Endothelial cell (in vitro differentiated cells): ENCODE data around the gene DOCK4. TPM values are rescaled to one million over a fixed set of nuclear protein-coding genes. Genes with fewer than 3 reads are reported as not detected.

Experiments used
- DNase-seq: peaks from one replicate; pipeline ENCODE4 v3.0.0; 2021; ENCODE audit warnings: low spot score
- H3K27ac Mint-ChIP-seq: one replicate; pipeline ENCODE4 v1.8.0; 2021; ENCODE audit warnings: mixed read lengths, inconsistent platforms; ENCODE audit not compliant: unreplicated experiment
- H3K27me3 Mint-ChIP-seq: one replicate; pipeline ENCODE4 v1.8.0; 2021; ENCODE audit warnings: mild to moderate bottlenecking, moderate library complexity, mixed read lengths, inconsistent platforms; ENCODE audit not compliant: unreplicated experiment
- H3K36me3 Mint-ChIP-seq: one replicate; pipeline ENCODE4 v1.8.0; 2021; ENCODE audit warnings: mild to moderate bottlenecking, low read depth, mixed read lengths, inconsistent platforms; ENCODE audit not compliant: unreplicated experiment
- H3K4me1 Mint-ChIP-seq: one replicate; pipeline ENCODE4 v1.8.0; 2021; ENCODE audit warnings: mild to moderate bottlenecking, mixed read lengths, inconsistent platforms; ENCODE audit not compliant: unreplicated experiment
- H3K4me3 Mint-ChIP-seq: one replicate; pipeline ENCODE4 v1.8.0; 2021; ENCODE audit warnings: mild to moderate bottlenecking, mixed read lengths, inconsistent platforms; ENCODE audit not compliant: unreplicated experiment
- H3K9me3 Mint-ChIP-seq: one replicate; pipeline ENCODE4 v1.8.0; 2021; ENCODE audit warnings: mixed read lengths, inconsistent platforms; ENCODE audit not compliant: unreplicated experiment
- total RNA-seq: library from RNA; stranded (reverse); fragmentation: NEBNext Ultra II Directional; extraction: Animal tissue kit (Norgen Biotek cat#: 25700); gene quantifications from one replicate; pipeline ENCODE4 v1.2.1, GENCODE V29; 2021; ENCODE audit not compliant: unreplicated experiment
- TF ChIP-seq, protein P1 (sequence below): fragments of 200-600 bp; sonication (generic); IDR thresholded peaks from one replicate; pipeline ENCODE4 v1.5.0; 2021; ENCODE audit warnings: antibody characterized with exemption; ENCODE audit not compliant: unreplicated experiment

Gene DOCK4
- total RNA-seq, 1 donor from 2014 or later = 99.2 TPM

DNA sequence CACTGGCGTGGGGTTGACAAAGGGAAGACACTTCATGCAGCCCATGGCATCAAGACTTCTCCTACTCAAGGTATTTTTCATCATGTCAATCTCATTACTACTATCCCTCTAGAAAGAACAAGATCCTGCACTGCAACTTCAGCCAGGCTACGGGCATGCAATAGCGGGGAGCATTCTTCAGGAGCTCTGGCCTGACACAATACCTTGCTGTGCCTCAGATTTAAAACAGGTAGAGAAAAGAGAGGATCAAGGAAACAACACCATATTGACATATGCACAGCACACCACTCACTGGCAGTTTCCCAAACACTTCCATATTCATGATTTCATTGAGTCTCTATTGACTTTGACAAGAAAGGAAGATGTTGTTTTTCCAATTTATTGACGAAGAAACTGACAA, 51.5 kb downstream of the DOCK4 start:
- TF ChIP-seq, protein P1, sequence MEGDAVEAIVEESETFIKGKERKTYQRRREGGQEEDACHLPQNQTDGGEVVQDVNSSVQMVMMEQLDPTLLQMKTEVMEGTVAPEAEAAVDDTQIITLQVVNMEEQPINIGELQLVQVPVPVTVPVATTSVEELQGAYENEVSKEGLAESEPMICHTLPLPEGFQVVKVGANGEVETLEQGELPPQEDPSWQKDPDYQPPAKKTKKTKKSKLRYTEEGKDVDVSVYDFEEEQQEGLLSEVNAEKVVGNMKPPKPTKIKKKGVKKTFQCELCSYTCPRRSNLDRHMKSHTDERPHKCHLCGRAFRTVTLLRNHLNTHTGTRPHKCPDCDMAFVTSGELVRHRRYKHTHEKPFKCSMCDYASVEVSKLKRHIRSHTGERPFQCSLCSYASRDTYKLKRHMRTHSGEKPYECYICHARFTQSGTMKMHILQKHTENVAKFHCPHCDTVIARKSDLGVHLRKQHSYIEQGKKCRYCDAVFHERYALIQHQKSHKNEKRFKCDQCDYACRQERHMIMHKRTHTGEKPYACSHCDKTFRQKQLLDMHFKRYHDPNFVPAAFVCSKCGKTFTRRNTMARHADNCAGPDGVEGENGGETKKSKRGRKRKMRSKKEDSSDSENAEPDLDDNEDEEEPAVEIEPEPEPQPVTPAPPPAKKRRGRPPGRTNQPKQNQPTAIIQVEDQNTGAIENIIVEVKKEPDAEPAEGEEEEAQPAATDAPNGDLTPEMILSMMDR = no peak
- Mint-ChIP-seq H3K27ac (no peak overlapping the region), H3K36me3 (no peaks in the 10 kb centered on the region), H3K4me1 (peaks cover 26% of the 10 kb centered on the region), H3K27me3 (no peaks in the 10 kb centered on the region), H3K4me3 (no peak overlapping the region), H3K9me3 (no peaks in the 10 kb centered on the region)
- DNase-seq = no peak

DNA sequence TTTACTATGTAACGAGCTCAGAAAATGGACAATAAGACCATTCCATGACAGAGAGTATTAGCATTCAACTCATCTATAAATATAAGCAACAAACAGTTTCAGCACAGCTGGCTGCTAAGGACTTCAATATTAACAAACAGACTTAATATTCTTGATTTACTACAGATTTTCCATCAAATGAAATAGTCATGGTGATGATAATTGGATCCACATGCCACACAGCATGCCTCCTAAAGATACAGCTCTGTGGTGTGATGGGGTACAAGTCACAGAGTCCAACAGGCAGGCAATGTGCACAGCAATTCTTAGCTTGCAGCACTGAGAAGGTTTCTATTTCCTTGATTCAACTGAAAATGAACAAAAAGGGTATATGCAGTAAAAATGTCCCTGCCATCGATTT, 54.0 kb downstream of the DOCK4 start:
- H3K4me3 Mint-ChIP-seq = no peak overlapping the region
- H3K36me3 Mint-ChIP-seq = no peaks in the 10 kb centered on the region
- no peak for DNase-seq
- H3K27me3 Mint-ChIP-seq = no peaks in the 10 kb centered on the region
- TF ChIP-seq, protein P1 = no peak
- no peak overlapping the region for H3K27ac Mint-ChIP-seq
- H3K9me3 Mint-ChIP-seq = no peaks in the 10 kb centered on the region
- peaks cover 30% of the 10 kb centered on the region for H3K4me1 Mint-ChIP-seq

DNA sequence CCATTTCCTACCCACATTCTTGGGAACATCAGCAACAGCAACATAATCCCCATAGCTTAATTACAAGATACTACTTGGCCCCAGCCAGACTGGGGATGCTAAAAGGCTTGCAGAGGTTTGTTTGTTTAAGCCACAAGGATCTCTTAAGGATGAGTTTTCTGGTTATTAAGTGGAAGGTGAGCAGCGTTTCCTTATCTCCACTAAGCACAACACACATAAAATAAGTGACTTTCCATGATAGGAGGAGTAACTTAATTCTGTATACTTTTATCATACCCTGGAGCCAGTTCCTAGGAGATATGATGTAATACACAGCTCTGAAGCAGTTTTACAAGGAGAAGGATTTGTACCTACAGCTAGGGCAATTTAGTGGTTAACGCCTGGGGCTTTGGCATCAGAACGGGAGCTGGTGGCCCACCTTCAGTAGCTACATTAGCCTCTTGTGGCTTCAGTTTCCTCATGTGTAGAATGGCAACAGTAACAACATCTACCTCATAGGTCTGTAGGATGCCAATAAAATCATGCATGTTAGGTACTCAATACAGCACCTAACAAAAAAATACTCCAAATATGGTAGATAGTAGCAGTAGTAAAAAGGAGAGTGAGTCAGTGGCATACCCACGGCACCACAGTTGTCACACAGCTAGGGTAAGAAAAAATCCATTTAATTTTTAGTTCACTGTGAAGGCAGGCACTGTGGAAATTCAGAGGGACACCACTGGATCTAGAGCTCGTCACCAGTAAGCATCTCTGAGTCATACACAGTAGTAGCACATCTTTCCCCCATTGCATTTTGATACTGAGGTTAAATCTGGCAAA, 55.2 kb downstream of the DOCK4 start:
- Mint-ChIP-seq H3K27me3 (no peaks in the 10 kb centered on the region), H3K9me3 (no peaks in the 10 kb centered on the region), H3K4me3 (no peak overlapping the region), H3K27ac (no peak overlapping the region), H3K4me1 (peaks cover 30% of the 10 kb centered on the region), H3K36me3 (no peaks in the 10 kb centered on the region)
- TF ChIP-seq, protein P1 = no peak
- no peak for DNase-seq

DNA sequence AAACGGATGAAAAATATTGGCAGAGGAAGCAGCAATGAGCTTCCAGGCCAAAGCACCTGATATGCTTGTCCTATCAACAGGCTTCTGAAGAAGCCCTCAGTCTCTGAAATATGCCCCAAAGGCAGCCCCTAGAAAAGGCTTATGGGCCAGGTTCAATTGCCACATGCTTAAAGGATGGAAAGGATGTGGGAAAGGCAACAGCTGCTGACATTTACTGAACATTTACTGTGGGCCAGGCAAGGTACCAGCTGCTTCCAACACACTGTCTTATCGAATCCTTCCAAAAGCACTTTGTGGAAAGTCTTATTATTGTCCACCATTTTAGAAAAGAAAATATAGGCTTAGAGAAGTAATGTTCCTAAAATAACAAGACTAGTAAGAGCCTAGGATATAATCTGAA, 56.5 kb downstream of the DOCK4 start:
- no peak overlapping the region for H3K27ac Mint-ChIP-seq
- H3K9me3 Mint-ChIP-seq = no peaks in the 10 kb centered on the region
- no peaks in the 10 kb centered on the region for H3K27me3 Mint-ChIP-seq

More for the DNA sequence above, 56.5 kb downstream of the DOCK4 start:
- H3K36me3 Mint-ChIP-seq = peaks cover 4% of the 10 kb centered on the region
- H3K4me1 Mint-ChIP-seq = peaks cover 25% of the 10 kb centered on the region
- TF ChIP-seq, protein P1 = no peak
- H3K4me3 Mint-ChIP-seq = no peak overlapping the region
- no peak for DNase-seq
